Measurements from ENCODE around the gene DOK7.

Gene DOK7

DNA sequence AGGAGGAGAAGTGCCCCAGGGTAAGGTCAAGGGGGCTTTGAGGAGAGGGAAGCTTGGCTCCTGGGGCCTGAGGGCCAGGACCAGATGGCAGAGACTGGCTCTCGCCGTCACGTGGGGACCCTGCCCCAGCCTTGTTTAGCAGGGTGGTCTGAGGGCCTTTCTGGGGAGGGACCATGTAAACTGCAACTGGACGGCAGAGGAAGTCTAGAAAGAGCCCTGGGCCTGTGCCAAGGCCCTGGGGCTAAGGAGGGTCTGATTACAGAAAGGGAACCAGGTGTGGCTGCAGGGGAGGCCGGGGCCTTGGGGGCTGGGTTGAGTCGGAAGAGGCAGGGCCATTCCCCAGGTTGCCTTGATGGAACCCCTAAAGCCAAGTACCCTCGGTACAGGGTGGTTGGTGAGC, 23.1 kb upstream of the DOK7 start:
- no peak for TF ChIP-seq POLR2AphosphoS5 (IDR thresholded peaks at IDR 0.05; ENCODE audit: low read depth, low read length)
- TF ChIP-seq, protein P1, sequence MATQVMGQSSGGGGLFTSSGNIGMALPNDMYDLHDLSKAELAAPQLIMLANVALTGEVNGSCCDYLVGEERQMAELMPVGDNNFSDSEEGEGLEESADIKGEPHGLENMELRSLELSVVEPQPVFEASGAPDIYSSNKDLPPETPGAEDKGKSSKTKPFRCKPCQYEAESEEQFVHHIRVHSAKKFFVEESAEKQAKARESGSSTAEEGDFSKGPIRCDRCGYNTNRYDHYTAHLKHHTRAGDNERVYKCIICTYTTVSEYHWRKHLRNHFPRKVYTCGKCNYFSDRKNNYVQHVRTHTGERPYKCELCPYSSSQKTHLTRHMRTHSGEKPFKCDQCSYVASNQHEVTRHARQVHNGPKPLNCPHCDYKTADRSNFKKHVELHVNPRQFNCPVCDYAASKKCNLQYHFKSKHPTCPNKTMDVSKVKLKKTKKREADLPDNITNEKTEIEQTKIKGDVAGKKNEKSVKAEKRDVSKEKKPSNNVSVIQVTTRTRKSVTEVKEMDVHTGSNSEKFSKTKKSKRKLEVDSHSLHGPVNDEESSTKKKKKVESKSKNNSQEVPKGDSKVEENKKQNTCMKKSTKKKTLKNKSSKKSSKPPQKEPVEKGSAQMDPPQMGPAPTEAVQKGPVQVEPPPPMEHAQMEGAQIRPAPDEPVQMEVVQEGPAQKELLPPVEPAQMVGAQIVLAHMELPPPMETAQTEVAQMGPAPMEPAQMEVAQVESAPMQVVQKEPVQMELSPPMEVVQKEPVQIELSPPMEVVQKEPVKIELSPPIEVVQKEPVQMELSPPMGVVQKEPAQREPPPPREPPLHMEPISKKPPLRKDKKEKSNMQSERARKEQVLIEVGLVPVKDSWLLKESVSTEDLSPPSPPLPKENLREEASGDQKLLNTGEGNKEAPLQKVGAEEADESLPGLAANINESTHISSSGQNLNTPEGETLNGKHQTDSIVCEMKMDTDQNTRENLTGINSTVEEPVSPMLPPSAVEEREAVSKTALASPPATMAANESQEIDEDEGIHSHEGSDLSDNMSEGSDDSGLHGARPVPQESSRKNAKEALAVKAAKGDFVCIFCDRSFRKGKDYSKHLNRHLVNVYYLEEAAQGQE (IDR thresholded peaks at IDR 0.05; ENCODE audit: insufficient read depth in 1 of 2, low read depth in 2 of 2, low read length in 2 of 2), result no peak
- TF ChIP-seq FOXP2 (optimal IDR thresholded peaks at IDR 0.05; ENCODE audit: borderline replicate concordance, extremely low read depth, extremely low read length, insufficient read depth), result no peak
- TF ChIP-seq SIN3A (IDR thresholded peaks at IDR 0.05; ENCODE audit: borderline replicate concordance, insufficient read depth, low read length), result no peak
- no peak for TF ChIP-seq TAF1 (IDR thresholded peaks at IDR 0.05; ENCODE audit: borderline replicate concordance, insufficient read depth, low read length)

DNA sequence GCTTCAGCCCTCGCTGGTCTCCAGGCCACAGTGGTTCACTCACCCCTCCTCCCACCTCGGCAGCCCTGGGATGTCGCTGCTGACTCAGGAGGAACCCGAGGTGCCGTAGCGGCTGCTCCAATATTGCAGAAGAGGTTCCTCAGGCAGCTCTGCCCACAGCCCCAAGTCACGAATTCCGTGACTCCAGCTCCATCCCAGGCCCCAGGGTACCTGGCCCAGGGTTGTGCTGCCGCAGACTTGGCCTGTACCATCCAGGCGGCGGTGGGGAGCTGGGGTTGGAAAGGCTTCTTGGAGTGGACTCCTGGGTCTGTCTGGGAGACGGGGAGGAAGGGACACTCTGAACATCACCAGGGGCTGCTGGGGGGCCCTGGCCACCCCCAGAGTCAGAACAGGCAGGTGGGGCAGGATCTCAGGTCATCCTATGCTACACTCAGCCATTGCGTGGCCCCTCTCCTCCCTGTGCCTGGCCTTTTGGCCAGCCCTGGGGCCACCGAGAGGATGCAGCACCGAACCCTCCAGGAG, 22.1 kb upstream of the DOK7 start:
- TF ChIP-seq SIN3A (IDR thresholded peaks at IDR 0.05; ENCODE audit: borderline replicate concordance, insufficient read depth, low read length) (no peak), FOXP2 (optimal IDR thresholded peaks at IDR 0.05; ENCODE audit: borderline replicate concordance, extremely low read depth, extremely low read length, insufficient read depth) (no peak), POLR2AphosphoS5 (IDR thresholded peaks at IDR 0.05; ENCODE audit: low read depth, low read length) (no peak), TAF1 (IDR thresholded peaks at IDR 0.05; ENCODE audit: borderline replicate concordance, insufficient read depth, low read length) (no peak)
- TF ChIP-seq, protein P1 (IDR thresholded peaks at IDR 0.05; ENCODE audit: insufficient read depth in 1 of 2, low read depth in 2 of 2, low read length in 2 of 2), result no peak

DNA sequence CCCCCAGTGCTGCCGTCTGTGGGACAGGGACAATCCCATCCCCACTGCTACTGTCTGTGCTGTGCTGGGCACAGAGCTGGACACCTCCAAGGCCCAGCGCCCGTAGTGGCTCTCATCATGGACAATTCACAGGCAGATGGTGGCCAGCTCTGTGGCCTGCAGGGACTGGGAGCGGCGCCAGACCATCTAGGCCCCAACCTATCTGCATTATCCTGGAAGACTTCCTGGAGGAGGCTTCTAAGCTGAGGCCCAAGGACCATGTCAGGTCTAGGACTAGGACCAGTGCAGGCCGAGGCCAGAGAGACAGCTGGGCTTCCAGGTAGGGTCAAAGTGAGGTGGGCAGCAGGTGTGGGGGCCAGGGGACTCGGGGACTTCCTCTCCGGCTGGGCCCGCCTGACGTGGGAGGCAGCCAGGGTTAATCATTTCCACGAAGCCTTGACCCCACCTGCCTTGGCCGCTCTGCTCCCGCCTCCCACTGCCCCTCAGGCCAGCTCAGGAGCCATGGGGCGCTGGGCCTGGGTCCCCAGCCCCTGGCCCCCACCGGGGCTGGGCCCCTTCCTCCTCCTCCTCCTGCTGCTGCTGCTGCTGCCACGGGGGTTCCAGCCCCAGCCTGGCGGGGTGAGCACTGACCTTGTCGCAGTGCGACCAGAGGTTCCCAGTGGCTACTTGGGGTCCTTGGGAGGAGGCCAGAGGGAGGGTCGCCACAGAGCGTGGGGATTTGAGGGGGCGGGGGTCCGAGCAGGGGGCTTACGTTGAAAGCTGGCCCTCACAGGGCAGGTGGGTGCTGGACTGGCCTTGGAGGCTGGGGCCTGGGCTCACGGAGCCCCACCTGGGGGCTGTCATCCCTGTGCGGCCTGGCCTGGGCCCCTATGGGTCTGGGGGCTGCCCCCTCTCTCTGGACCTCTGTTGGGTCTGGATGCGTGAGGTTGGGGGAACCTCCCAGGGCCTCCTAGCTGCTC, 21.3 kb upstream of the DOK7 start, which contains the start of gene HGFAC:
Gene HGFAC, plus strand, starts transcription at position 468 of the 959 bp plus-strand sequence. Its CDS starts 34 bp downstream, at position 502.
- no peak for TF ChIP-seq FOXP2 (optimal IDR thresholded peaks at IDR 0.05; ENCODE audit: borderline replicate concordance, extremely low read depth, extremely low read length, insufficient read depth)
- TF ChIP-seq POLR2AphosphoS5 (IDR thresholded peaks at IDR 0.05; ENCODE audit: low read depth, low read length), result no peak
- no peak for TF ChIP-seq TAF1 (IDR thresholded peaks at IDR 0.05; ENCODE audit: borderline replicate concordance, insufficient read depth, low read length)
- TF ChIP-seq, protein P1 (IDR thresholded peaks at IDR 0.05; ENCODE audit: insufficient read depth in 1 of 2, low read depth in 2 of 2, low read length in 2 of 2), result no peak
- TF ChIP-seq SIN3A (IDR thresholded peaks at IDR 0.05; ENCODE audit: borderline replicate concordance, insufficient read depth, low read length), result no peak

DNA sequence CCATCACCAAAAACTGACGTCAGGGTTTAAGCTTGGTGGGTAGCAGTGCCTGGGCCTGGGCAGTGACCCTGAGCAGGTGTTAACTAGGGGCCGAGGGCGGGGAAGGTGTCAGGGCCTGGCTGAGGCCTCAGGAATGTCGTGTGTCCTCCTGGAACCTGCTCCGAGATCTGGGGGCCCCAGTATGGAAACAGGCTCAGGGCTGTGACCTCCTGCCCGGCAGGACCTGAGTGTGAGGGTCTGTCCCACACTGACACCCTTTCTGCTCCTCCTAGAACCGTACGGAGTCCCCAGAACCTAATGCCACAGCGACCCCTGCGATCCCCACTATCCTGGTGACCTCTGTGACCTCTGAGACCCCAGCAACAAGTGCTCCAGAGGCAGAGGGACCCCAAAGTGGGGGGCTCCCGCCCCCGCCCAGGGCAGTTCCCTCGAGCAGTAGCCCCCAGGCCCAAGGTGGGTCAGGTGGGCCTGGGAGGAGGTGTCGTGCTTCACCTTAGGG, 20.6 kb upstream of the DOK7 start:
- no peak for TF ChIP-seq TAF1 (IDR thresholded peaks at IDR 0.05; ENCODE audit: borderline replicate concordance, insufficient read depth, low read length)
- TF ChIP-seq SIN3A (IDR thresholded peaks at IDR 0.05; ENCODE audit: borderline replicate concordance, insufficient read depth, low read length), result no peak
- TF ChIP-seq, protein P1 (IDR thresholded peaks at IDR 0.05; ENCODE audit: insufficient read depth in 1 of 2, low read depth in 2 of 2, low read length in 2 of 2), result no peak
- no peak for TF ChIP-seq POLR2AphosphoS5 (IDR thresholded peaks at IDR 0.05; ENCODE audit: low read depth, low read length)
- TF ChIP-seq FOXP2 (optimal IDR thresholded peaks at IDR 0.05; ENCODE audit: borderline replicate concordance, extremely low read depth, extremely low read length, insufficient read depth), result no peak
